ENCODE data around the gene SMU1. TPM values are rescaled to one million over a fixed set of nuclear protein-coding genes. Genes with fewer than 3 reads are reported as not detected.

Gene SMU1
- total RNA-seq, 1 donor from 2014 or later, result 19.2 TPM

DNA sequence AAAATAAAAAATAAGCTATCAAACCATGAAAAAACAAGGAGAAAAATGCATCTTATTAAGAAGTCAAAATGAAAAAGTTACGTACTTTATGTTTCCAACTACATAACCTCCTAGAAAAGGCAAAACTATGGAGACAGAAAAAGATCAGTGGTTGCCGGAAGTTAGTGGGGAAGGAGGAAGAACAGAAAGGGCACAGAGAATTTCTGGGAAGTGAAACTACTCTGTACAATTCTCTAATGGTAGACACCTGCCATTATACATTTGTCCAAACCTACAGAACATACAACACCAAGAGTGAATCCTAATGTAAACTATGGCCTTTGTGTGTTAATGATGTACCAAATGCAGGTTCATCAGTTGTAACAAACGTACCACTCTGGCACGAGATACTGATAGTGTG, 25.3 kb downstream of the SMU1 start:
- Histone ChIP-seq H3K27ac (no peak overlapping the region), H3K36me3 (peaks cover 93% of the 10 kb centered on the region), H3K9me3 (no peaks in the 10 kb centered on the region), H3K4me1 (no peaks in the 10 kb centered on the region), H3K4me3 (no peak overlapping the region), H3K27me3 (no peaks in the 10 kb centered on the region)
- ATAC-seq (peak; percentile 50), DNase-seq (no peak)
- intact Hi-C loops (cut with DNase I), result no loop called here
- TF ChIP-seq, protein P1, sequence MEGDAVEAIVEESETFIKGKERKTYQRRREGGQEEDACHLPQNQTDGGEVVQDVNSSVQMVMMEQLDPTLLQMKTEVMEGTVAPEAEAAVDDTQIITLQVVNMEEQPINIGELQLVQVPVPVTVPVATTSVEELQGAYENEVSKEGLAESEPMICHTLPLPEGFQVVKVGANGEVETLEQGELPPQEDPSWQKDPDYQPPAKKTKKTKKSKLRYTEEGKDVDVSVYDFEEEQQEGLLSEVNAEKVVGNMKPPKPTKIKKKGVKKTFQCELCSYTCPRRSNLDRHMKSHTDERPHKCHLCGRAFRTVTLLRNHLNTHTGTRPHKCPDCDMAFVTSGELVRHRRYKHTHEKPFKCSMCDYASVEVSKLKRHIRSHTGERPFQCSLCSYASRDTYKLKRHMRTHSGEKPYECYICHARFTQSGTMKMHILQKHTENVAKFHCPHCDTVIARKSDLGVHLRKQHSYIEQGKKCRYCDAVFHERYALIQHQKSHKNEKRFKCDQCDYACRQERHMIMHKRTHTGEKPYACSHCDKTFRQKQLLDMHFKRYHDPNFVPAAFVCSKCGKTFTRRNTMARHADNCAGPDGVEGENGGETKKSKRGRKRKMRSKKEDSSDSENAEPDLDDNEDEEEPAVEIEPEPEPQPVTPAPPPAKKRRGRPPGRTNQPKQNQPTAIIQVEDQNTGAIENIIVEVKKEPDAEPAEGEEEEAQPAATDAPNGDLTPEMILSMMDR (IDR thresholded peaks at IDR 0.05), result no peak

DNA sequence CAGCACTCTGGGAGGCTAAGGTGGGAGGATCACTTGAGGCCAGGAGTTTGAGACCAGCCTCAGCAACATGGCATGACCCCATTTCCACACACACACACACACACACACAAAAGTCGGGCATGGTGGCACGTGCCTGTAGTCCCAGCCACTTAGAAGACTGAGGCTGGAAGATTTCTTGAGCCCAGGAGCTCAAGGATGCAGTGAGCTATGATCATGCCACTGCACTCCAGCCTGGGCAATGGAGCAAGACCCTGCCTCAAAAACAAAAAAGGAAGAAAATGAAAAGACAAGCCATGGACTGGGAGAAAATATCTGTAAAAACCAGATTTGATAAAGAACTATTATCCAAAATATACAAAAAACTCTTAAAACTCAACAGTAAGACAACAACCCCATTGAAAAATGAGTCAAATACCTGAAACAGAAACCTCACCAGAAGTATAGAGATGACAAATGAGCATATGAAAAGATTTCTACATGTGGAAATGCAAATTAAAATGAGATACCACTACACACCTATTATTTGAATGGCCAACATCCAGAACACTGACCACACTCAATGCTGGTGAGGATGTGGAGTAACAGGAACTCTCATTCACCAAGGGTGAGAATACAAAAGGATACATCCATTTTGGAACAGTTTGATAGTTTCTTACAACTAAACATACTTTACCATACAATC, 26.7 kb downstream of the SMU1 start:
- Histone ChIP-seq H3K36me3 (peaks cover 87% of the 10 kb centered on the region), H3K4me1 (no peaks in the 10 kb centered on the region), H3K9me3 (no peaks in the 10 kb centered on the region), H3K27me3 (no peaks in the 10 kb centered on the region), H3K4me3 (no peak overlapping the region), H3K27ac (no peak overlapping the region)
- TF ChIP-seq, protein P1 (IDR thresholded peaks at IDR 0.05), result no peak
- no peak for ATAC-seq
- intact Hi-C loops (cut with DNase I), result no loop called here
- DNase-seq, result no peak

- DNase-seq, result no peak
- Histone ChIP-seq H3K36me3 (peaks cover 70% of the 10 kb centered on the region), H3K27ac (no peak overlapping the region), H3K4me3 (no peak overlapping the region), H3K27me3 (no peaks in the 10 kb centered on the region), H3K9me3 (no peaks in the 10 kb centered on the region), H3K4me1 (peaks cover 8% of the 10 kb centered on the region)
- intact Hi-C loops (cut with DNase I), result no loop called here
- ATAC-seq, result no peak
- TF ChIP-seq, protein P1 (IDR thresholded peaks at IDR 0.05), result no peak
These were observed 28.4 kb downstream of the SMU1 start for GRCh38 chr9:33048054-33048465.

GRCh38 chr9:33046061-33046460, 30.4 kb downstream of the SMU1 start:
- H3K9me3 ChIP-seq, result no peaks in the 10 kb centered on the region
- intact Hi-C loops (cut with DNase I), result no loop called here
- H3K27me3 ChIP-seq, result no peaks in the 10 kb centered on the region
- H3K4me1 ChIP-seq, result peaks cover 12% of the 10 kb centered on the region
- ATAC-seq (no peak), DNase-seq (no peak)
- H3K4me3 ChIP-seq, result no peak overlapping the region
- TF ChIP-seq, protein P1 (IDR thresholded peaks at IDR 0.05), result no peak
- no peak overlapping the region for H3K27ac ChIP-seq
- H3K36me3 ChIP-seq, result peaks cover 52% of the 10 kb centered on the region

DNA sequence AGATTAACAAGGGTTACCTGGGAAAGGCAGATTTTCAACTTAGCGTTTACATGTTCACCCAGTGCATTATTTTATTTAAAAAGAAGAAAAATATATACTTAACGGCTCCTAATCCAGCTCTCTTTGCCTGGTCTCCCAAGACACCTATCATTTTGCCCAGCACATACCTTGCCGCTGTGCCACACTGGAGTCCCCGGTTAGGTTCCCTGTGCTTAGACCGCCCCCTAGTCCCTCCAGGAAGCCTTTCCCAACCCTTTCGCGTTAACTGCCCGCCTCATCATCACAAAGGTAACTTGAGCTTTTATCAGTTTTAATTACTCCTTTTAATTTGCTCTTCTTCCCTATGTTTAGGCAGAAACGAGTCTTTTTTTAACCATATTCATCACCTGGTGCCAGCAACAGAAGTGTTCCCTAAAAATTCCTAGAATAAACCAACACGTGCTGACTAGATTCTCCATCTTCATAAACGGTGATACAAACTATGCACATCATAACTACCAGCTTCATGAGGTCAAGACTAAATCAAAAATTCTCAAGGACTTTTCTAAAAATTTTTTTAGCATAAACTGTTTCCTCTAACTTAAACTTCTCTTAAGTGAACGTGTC, 31.7 kb downstream of the SMU1 start:
- TF ChIP-seq, protein P1 (IDR thresholded peaks at IDR 0.05), result peak; percentile 14
- no peak for DNase-seq
- Histone ChIP-seq H3K9me3 (no peaks in the 10 kb centered on the region), H3K4me1 (peaks cover 12% of the 10 kb centered on the region), H3K36me3 (peaks cover 57% of the 10 kb centered on the region), H3K4me3 (peak overlapping the region; percentile 76), H3K27ac (peak overlapping the region; percentile 87), H3K27me3 (no peaks in the 10 kb centered on the region)
- ATAC-seq, result peak; percentile 60
- intact Hi-C loops (cut with DNase I), result no loop called here

All from upper lobe of right lung (tissue), 1 donor.